ENCODE results near the gene EBI3.
"Not testable (repeated sequence)": the region's sequence is repeated elsewhere in the genome, so short reads cannot be mapped to it uniquely, and the experiment has no call there.

DNA sequence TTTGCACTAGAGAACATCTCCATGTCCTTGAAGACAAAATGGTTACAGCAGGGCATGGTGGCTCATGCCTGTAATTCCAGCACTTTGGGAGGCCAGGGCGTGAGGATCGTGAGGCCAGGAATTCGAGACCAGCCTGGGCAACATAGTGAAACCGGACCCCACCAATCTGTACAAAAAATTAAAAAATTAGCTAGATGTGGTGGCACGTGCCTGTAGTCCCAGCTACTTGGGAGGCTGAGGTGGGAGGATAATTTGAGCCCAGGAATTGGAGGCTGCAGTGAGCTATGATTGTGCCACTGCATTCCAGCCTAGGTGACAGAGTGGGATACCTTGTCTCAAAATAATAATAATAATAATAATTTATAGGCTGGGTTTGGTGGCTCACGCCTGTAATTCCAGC, 914 bp downstream of the EBI3 start:
- TF ChIP-seq, protein P1, sequence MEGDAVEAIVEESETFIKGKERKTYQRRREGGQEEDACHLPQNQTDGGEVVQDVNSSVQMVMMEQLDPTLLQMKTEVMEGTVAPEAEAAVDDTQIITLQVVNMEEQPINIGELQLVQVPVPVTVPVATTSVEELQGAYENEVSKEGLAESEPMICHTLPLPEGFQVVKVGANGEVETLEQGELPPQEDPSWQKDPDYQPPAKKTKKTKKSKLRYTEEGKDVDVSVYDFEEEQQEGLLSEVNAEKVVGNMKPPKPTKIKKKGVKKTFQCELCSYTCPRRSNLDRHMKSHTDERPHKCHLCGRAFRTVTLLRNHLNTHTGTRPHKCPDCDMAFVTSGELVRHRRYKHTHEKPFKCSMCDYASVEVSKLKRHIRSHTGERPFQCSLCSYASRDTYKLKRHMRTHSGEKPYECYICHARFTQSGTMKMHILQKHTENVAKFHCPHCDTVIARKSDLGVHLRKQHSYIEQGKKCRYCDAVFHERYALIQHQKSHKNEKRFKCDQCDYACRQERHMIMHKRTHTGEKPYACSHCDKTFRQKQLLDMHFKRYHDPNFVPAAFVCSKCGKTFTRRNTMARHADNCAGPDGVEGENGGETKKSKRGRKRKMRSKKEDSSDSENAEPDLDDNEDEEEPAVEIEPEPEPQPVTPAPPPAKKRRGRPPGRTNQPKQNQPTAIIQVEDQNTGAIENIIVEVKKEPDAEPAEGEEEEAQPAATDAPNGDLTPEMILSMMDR (IDR thresholded peaks at IDR 0.05) = not testable (repeated sequence)
- not testable (repeated sequence) for TF ChIP-seq POLR2A (IDR thresholded peaks at IDR 0.05)

Data from vagina (tissue), 2 donors.